H9 (cell line): ENCODE data around the gene WDR73. TPM values are rescaled to one million over a fixed set of nuclear protein-coding genes. Genes with fewer than 3 reads are reported as not detected.

ENCODE experiments used
- DNase-seq: peaks from one replicate; pipeline ENCODE4 v3.0.0-alpha.2; 2017
- H2AFZ ChIP-seq: one replicate; pipeline ENCODE4 v1.6.1; 2013; ENCODE audit warnings: mild to moderate bottlenecking, low read length, control low read depth, moderate library complexity
- H2AK5ac ChIP-seq: 2 replicates; pipeline ENCODE4 v1.6.1; 2013; ENCODE audit warnings: low read length, control low read depth, mixed read lengths; ENCODE audit not compliant: insufficient read length
- H2BK120ac ChIP-seq: one replicate; pipeline ENCODE4 v1.6.1; 2013; ENCODE audit warnings: low read depth, mild to moderate bottlenecking, low read length, control low read depth, inconsistent platforms; ENCODE audit not compliant: poor library complexity, severe bottlenecking
- H2BK12ac ChIP-seq: 2 replicates; pipeline ENCODE4 v1.6.1; 2013; ENCODE audit warnings: low read length, control low read depth, mixed read lengths, low read depth; ENCODE audit not compliant: insufficient read length
- H2BK15ac ChIP-seq: 2 replicates; pipeline ENCODE4 v1.6.1; 2013; ENCODE audit warnings: low read depth, low read length, control low read depth
- H2BK20ac ChIP-seq: one replicate; pipeline ENCODE4 v1.6.1; 2013; ENCODE audit warnings: low read depth, mild to moderate bottlenecking, low read length, control low read depth, inconsistent platforms; ENCODE audit not compliant: poor library complexity, severe bottlenecking
- H2BK5ac ChIP-seq: 2 replicates; pipeline ENCODE4 v1.6.1; 2013; ENCODE audit warnings: low read length, control low read depth, mixed read lengths; ENCODE audit not compliant: insufficient read length
- H3K14ac ChIP-seq: 2 replicates; pipeline ENCODE4 v1.6.1; 2013; ENCODE audit warnings: low read length, control low read depth; ENCODE audit not compliant: insufficient read depth
- H3K18ac ChIP-seq: 2 replicates; pipeline ENCODE4 v1.6.1; 2013; ENCODE audit warnings: low read depth, mild to moderate bottlenecking, mixed read lengths, low read length, control low read depth; ENCODE audit not compliant: insufficient read length
- H3K23ac ChIP-seq: 2 replicates; pipeline ENCODE4 v1.6.1; 2013; ENCODE audit warnings: low read length, control low read depth, mixed read lengths, low read depth; ENCODE audit not compliant: insufficient read length
- H3K23me2 ChIP-seq: 2 replicates; pipeline ENCODE4 v1.6.1; 2013; ENCODE audit warnings: low read depth, mild to moderate bottlenecking, mixed read lengths, low read length, control low read depth; ENCODE audit not compliant: insufficient read length, poor library complexity, severe bottlenecking
- H3K27ac ChIP-seq: 2 replicates; pipeline ENCODE4 v1.5.1; 2013; ENCODE audit warnings: low read length, control low read depth, mixed read lengths, low read depth; ENCODE audit not compliant: insufficient read length
- H3K27me3 ChIP-seq: 2 replicates; pipeline ENCODE4 v1.6.1; 2013; ENCODE audit warnings: low read length, control low read depth, inconsistent platforms; ENCODE audit not compliant: insufficient read depth
- H3K4ac ChIP-seq: 2 replicates; pipeline ENCODE4 v1.6.1; 2013; ENCODE audit warnings: low read depth, mild to moderate bottlenecking, control low read depth, inconsistent platforms, low read length, moderate library complexity
- H3K4me1 ChIP-seq: 2 replicates; pipeline ENCODE4 v1.6.1; 2013; ENCODE audit warnings: low read length, control low read depth, inconsistent platforms; ENCODE audit not compliant: insufficient read depth
- H3K4me2 ChIP-seq: 2 replicates; pipeline ENCODE4 v1.6.1; 2013; ENCODE audit warnings: low read length, control low read depth, mixed read lengths; ENCODE audit not compliant: insufficient read length, insufficient read depth
- H3K56ac ChIP-seq: 2 replicates; pipeline ENCODE4 v1.6.1; 2013; ENCODE audit warnings: low read depth, mild to moderate bottlenecking, mixed read lengths, low read length, control low read depth; ENCODE audit not compliant: insufficient read length
- H3K79me1 ChIP-seq: 2 replicates; pipeline ENCODE4 v1.6.1; 2013; ENCODE audit warnings: low read depth, mild to moderate bottlenecking, moderate library complexity, low read length, control low read depth, inconsistent platforms; ENCODE audit not compliant: insufficient read depth, poor library complexity, severe bottlenecking
- H3K79me2 ChIP-seq: 2 replicates; pipeline ENCODE4 v1.6.1; 2013; ENCODE audit warnings: low read length, control low read depth, inconsistent platforms; ENCODE audit not compliant: insufficient read depth
- H3K9ac ChIP-seq: 2 replicates; pipeline ENCODE4 v1.6.1; 2013; ENCODE audit warnings: low read length, control low read depth, mixed read lengths; ENCODE audit not compliant: insufficient read length; ENCODE audit errors: extremely low read depth
- H3K9me3 ChIP-seq: one replicate; pipeline ENCODE4 v1.6.1; 2013; ENCODE audit warnings: low read depth, low read length, inconsistent platforms; ENCODE audit not compliant: control insufficient read depth
- H3T11ph ChIP-seq: one replicate; pipeline ENCODE4 v1.6.1; 2013; ENCODE audit warnings: mild to moderate bottlenecking, low read length, control low read depth, inconsistent platforms
- H4K20me1 ChIP-seq: one replicate; pipeline ENCODE4 v1.6.1; 2013; ENCODE audit not compliant: control insufficient read depth, insufficient read length, insufficient read depth
- H4K5ac ChIP-seq: 2 replicates; pipeline ENCODE4 v1.6.1; 2013; ENCODE audit warnings: low read depth, mild to moderate bottlenecking, mixed read lengths, low read length, control low read depth; ENCODE audit not compliant: insufficient read length
- H4K8ac ChIP-seq: replicated peaks from 2 replicates; pipeline ENCODE4 v1.6.1; 2013; ENCODE audit warnings: low read length, control low read depth, mixed read lengths, low read depth; ENCODE audit not compliant: insufficient read length
- H4K91ac ChIP-seq: 2 replicates; pipeline ENCODE4 v1.6.1; 2013; ENCODE audit warnings: low read depth, mild to moderate bottlenecking, moderate library complexity, mixed read lengths, low read length, control low read depth; ENCODE audit not compliant: insufficient read length
- H3K27ac Mint-ChIP-seq, 3 experiments: 2 replicates in 2 of 3; 3 replicates in 1 of 3; pipeline ENCODE4 v1.8.0; 2020 to 2021; ENCODE audit warnings: mixed read lengths in 3 of 3, mild to moderate bottlenecking in 1 of 3, moderate library complexity in 1 of 3
- H3K27me3 Mint-ChIP-seq: 2 replicates; pipeline ENCODE4 v1.8.0; 2021; ENCODE audit warnings: low read depth, mild to moderate bottlenecking, moderate library complexity, mixed read lengths
- H3K36me3 Mint-ChIP-seq, 3 experiments: 2 replicates in 2 of 3; 3 replicates in 1 of 3; pipeline ENCODE4 v1.8.0; 2020 to 2021; ENCODE audit warnings: low read depth in 3 of 3, mixed read lengths in 3 of 3; ENCODE audit not compliant: insufficient read depth in 1 of 3
- H3K4me1 Mint-ChIP-seq, 2 experiments: 2 replicates each; pipeline ENCODE4 v1.8.0; 2020; ENCODE audit warnings: mixed read lengths in 2 of 2
- H3K4me3 Mint-ChIP-seq, 2 experiments: 2 replicates in 1 of 2; 3 replicates in 1 of 2; pipeline ENCODE4 v1.8.0; 2020 to 2021; ENCODE audit warnings: mild to moderate bottlenecking in 2 of 2, mixed read lengths in 2 of 2, moderate library complexity in 1 of 2
- H3K9me3 Mint-ChIP-seq, 2 experiments: 2 replicates in 1 of 2; 3 replicates in 1 of 2; pipeline ENCODE4 v1.8.0; 2020; ENCODE audit warnings: mild to moderate bottlenecking in 2 of 2, mixed read lengths in 2 of 2, moderate library complexity in 1 of 2
- CTCF ChIP-seq: fragments of 200-600 bp; sonication (generic); conservative IDR thresholded peaks from 3 replicates; pipeline ENCODE4 v1.8.0; 2021; ENCODE audit warnings: antibody characterized with exemption, mild to moderate bottlenecking
- WGBS: extraction: QIAGEN DNeasy Blood & Tissue Kit; methylation state at CpG from one replicate; pipeline ENCODE4 v1.1.7; 2013; ENCODE audit warnings: missing lambda C conversion rate, low lambda C conversion rate, mixed read lengths; ENCODE audit not compliant: insufficient read length; ENCODE audit errors: extremely low coverage; 5-methylcytosine and 5-hydroxymethylcytosine counted together
- total RNA-seq: library from RNA; stranded (reverse); gene quantifications from 2 replicates; pipeline ENCODE4 v1.2.1, GENCODE V29; 2021

Gene WDR73
- total RNA-seq, 1 experiment from 2014 or later, result 41.6 TPM

GRCh38 chr15:84666373-84666772 lies 12.3 kb upstream of the WDR73 start:
- Mint-ChIP-seq H3K36me3 (peaks cover 14 to 57% (median 52%) of the 10 kb centered on the region in 3 experiments; a peak in 6 of 7 replicates), H3K4me3 (no peak overlapping the region), H3K27ac (peak overlapping the region in 2 of 3 experiments; percentile 33 to 34; a peak in 2 of 7 replicates), H3K9me3 (no peaks in the 10 kb centered on the region), H3K4me1 (no peaks in the 10 kb centered on the region), H3K27me3 (no peaks in the 10 kb centered on the region)
- no peak overlapping the region for H2BK5ac ChIP-seq
- H3K27ac ChIP-seq, result no peak overlapping the region
- no peak overlapping the region for H3K14ac ChIP-seq
- no peak overlapping the region for H3T11ph ChIP-seq
- H2BK12ac ChIP-seq, result no peak overlapping the region
- 0 out of 2 replicates have a peak, but pooled peaks cover 2% of the 10 kb centered on the region for H3K79me2 ChIP-seq
- no peak overlapping the region for H4K91ac ChIP-seq
- no peak overlapping the region for H2BK120ac ChIP-seq
- no peaks in the 10 kb centered on the region for H3K4me1 ChIP-seq
- no peak overlapping the region for H3K56ac ChIP-seq
- no CpG with 5 or more reads among the region's 2 CpGs for WGBS
- no peaks in the 10 kb centered on the region for H3K79me1 ChIP-seq
- H2BK20ac ChIP-seq, result no peak overlapping the region
- H3K4me2 ChIP-seq, result no peak overlapping the region
- no peak overlapping the region for H3K23ac ChIP-seq
- no peak overlapping the region for H2AK5ac ChIP-seq
- no peaks in the 10 kb centered on the region for H4K20me1 ChIP-seq
- no peaks in the 10 kb centered on the region for H3K9me3 ChIP-seq
- no peak overlapping the region for H4K5ac ChIP-seq
- H2BK15ac ChIP-seq, result no peak overlapping the region
- H2AFZ ChIP-seq, result no peak overlapping the region
- no peak for TF ChIP-seq CTCF
- no peak for DNase-seq
- no peaks in the 10 kb centered on the region for H3K27me3 ChIP-seq
- H3K23me2 ChIP-seq, result no peaks in the 10 kb centered on the region
- no peak overlapping the region for H4K8ac ChIP-seq
- no peak overlapping the region for H3K9ac ChIP-seq
- H3K18ac ChIP-seq, result no peak overlapping the region
- H3K4ac ChIP-seq, result no peak overlapping the region
